G401 (cell line): ENCODE measurements around the gene CCNY. TPM values are rescaled to one million over a fixed set of nuclear protein-coding genes. Genes with fewer than 3 reads are reported as not detected.
A peak's percentile ranks its signal among the peaks of the same experiment; 100 is the strongest.
"Not testable (repeated sequence)": the region's sequence is repeated elsewhere in the genome, so short reads cannot be mapped to it uniquely, and the experiment has no call there.

Experiments
- DNase-seq: peaks from one replicate; pipeline ENCODE4 v3.0.0-alpha.2; 2015; ENCODE audit warnings: low spot score
- in situ Hi-C: cut with HindIII; loops from 2 replicates; pipeline ENCODE4 v1.10.0; 2016; ENCODE audit warnings: low sequenced_read_pairs, mixed read lengths
- total RNA-seq: library from RNA; depleted of rRNA; stranded (reverse); fragments of >200 nt; shearing (Covaris generic); gene quantifications from 2 replicates; pipeline ENCODE4 v1.2.3, GENCODE V29; 2014; rRNA removed

CCNY gene
- 62.9 and 77.4 TPM in 2 replicates for total RNA-seq

- in situ Hi-C loops: no loop called here
- peak; percentile 59 for DNase-seq
Measured at GRCh38 chr10:35336084-35336831, at the start of gene CCNY. TSS of gene CCNY (plus strand) at chr10:35336509. CDS start at chr10:35337054, 545 bp downstream.

DNA sequence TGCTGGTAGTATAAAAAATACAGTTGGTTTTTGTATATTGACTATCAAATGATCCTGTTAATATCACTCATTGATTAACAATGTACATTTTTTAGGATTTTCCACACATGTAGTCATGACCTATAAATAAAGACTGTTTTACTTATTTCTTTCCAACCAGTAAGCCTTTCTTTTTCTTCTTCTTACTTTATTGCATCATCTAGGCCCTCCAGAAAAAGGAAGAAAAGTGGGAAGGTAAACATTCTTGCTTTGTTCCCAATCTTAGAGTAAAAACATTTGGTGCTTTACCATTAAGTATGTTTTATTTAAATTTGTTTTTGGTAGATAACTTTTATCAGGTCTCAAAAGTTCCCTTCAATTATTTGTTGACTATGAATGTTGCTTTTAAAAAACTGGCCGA is 47.1 kb upstream of the CCNY start:
- in situ Hi-C loops: no loop called here
- DNase-seq: no peak

GRCh38 chr10:35294506-35294905 is 41.8 kb upstream of the CCNY start:
- in situ Hi-C loops: no loop called here
- DNase-seq: no peak

- in situ Hi-C loops: no loop called here
- DNase-seq: no peak
Measured at GRCh38 chr10:35299016-35299415, 37.3 kb upstream of the CCNY start.

- no peak for DNase-seq
- in situ Hi-C loops: no loop called here
Measured at GRCh38 chr10:35300063-35300699, 36.1 kb upstream of the CCNY start.

DNA sequence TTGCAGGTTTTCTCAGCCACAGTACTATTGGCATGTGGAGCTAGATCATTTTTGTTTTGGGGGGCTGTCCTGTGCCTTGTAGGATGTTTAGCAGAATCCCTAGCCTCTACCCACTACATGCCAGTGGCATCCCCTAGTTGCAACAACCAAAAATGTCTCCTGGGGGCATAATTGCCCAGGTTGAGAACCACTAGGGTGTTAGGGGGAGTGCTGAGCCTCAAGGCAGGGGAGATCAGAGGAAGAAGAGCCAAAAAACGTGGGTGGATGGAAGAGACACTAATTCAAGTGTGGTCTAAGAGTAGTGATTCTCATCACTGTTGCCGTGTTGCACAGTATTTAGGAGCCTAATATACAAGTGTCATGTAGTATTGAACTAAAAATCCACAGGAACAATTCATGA is 31.7 kb upstream of the CCNY start:
- no peak for DNase-seq
- in situ Hi-C loops: no loop called here

GRCh38 chr10:35306852-35307251 is 29.5 kb upstream of the CCNY start:
- in situ Hi-C loops: no loop called here

DNA sequence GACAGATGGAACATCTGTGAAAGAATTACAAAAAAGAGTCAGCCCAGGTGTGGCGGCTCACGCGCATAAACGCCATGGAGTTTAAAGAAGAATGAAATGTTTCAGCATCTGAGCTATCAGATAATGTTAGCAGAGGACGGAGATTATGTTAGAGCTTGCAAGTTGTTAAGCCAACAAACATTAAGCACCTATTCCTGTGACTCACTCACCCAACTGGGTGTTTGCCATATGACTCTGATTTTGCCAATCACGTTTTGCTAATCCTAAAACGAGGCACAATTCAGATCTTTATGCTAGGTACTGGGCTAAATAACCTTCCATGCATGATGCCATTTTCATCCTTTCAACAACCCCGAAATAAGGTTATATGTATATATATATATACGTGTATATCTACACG is 29.0 kb upstream of the CCNY start:
- in situ Hi-C loops: no loop called here
- DNase-seq: no peak

More at GRCh38 chr10:35306852-35307251, 29.5 kb upstream of the CCNY start:
- no peak for DNase-seq

DNA sequence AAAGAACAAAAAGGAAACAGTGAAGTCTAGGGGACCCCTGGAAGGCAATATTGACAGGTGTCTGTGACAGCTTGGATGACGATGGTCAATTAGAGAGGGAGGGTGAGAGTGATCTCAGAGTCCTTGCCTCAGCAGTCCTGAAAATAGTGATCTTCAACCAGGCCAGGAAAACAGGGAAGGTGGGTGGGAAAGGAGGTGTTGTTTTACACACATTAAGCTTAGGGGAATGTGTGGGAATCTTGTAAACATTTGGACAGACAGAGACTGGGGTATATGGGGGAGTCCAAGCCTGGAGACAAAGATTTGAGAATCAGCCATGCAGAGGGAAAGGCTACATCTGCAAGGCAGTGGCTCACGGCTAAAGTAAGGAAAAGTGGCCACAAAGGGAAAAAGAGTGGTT is 27.5 kb upstream of the CCNY start:
- in situ Hi-C loops: no loop called here
- DNase-seq: no peak

- DNase-seq, in situ Hi-C loops: not testable (repeated sequence)
Measured at GRCh38 chr10:35314142-35314541, 22.2 kb upstream of the CCNY start.

DNA sequence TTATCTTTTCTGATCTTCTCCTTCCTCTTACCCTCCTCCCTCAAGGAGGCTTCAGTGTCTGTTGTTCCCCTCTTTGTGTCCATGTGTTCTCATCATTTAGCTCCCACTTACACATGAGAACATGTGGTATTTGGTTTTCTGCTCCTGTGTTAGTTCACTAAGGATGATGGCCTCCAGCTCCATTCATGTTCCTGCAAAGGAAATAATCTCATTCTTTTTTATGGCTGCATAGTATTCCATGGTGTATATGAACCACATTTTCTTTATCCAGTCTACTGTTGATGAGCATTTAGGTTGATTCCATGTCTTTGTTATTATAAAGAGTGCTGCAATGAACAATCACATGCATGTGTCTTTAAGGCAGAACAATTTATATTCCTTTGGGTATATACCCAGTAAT is 21.1 kb upstream of the CCNY start:
- DNase-seq, in situ Hi-C loops: not testable (repeated sequence)

DNA sequence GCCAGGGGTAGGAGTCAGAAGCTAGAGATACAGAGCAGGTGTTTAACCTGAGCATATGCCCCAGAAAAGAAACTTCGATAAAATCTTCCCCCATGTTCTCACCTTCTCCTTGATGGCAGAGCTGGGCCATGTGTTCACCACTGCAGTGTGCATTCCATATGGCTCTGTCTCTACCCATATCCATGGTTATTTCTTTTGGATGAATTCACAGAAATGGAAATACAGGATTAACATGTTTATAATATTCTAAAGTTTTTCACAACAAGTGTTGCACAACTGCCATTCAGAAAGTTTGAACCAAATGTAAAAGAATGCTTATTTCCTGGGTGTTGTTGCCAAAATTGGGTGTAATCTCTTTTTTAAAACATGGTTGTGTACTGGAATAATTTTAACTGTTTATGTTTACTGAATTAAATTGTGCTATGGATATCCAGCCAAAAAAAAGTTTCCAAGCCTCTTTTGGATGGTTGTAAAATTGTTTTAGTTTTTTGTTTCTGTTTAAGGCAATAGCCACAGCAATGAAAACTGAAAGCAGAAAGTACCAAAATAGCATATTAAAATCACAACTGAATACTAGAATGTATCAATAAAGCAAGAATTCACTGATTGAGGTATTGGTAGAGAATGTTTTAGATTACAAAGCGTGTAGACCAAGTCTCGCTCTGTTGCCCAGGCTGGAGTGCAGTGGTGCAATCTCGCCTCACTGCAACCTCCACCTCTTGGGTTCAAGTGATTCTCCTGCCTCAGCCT is 19.9 kb upstream of the CCNY start:
- in situ Hi-C loops: no loop called here
- DNase-seq: no peak

DNA sequence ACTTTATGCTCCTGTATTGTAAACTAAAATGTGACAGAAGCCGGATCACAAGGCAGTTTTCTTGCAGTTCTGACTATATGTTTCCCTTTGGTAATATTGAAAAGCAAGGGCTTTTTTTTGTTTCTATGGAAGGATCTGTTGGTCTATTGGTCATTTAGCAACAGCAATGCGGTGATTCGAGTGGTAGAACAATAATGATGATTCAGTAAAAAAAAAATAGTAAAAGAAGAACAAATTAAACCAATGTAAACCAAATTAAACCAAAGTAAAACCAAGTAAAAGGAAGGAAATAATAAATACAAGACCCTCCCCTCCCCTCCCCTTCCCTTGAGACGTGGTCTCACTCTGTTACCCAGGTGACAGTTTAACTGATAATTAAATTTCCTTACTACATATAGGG is 17.8 kb upstream of the CCNY start:
- in situ Hi-C loops: no loop called here
- no peak for DNase-seq

DNA sequence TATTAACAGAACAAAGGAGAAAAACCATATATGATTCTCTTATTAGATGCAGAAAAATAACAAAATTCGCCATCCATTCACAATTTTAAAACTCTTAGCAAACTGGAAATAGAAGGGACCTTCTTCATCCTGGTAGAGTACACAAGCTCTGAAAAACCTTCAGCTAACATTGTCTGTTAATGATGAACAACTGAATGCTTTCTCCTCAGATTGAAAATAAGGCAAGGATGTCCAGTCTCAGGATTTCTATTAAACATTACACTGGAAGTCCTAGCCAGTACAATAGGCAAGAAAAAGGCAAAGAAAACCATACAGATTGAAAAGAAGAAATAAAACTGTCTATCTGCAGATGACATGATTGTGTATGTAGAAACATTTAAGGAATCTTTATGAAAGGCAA is 16.0 kb upstream of the CCNY start:
- DNase-seq: no peak
- in situ Hi-C loops: no loop called here

GRCh38 chr10:35322636-35323035 is 13.7 kb upstream of the CCNY start:
- no peak for DNase-seq
- in situ Hi-C loops: no loop called here

GRCh38 chr10:35324196-35324595 is 12.1 kb upstream of the CCNY start:
- DNase-seq: no peak
- in situ Hi-C loops: no loop called here

DNA sequence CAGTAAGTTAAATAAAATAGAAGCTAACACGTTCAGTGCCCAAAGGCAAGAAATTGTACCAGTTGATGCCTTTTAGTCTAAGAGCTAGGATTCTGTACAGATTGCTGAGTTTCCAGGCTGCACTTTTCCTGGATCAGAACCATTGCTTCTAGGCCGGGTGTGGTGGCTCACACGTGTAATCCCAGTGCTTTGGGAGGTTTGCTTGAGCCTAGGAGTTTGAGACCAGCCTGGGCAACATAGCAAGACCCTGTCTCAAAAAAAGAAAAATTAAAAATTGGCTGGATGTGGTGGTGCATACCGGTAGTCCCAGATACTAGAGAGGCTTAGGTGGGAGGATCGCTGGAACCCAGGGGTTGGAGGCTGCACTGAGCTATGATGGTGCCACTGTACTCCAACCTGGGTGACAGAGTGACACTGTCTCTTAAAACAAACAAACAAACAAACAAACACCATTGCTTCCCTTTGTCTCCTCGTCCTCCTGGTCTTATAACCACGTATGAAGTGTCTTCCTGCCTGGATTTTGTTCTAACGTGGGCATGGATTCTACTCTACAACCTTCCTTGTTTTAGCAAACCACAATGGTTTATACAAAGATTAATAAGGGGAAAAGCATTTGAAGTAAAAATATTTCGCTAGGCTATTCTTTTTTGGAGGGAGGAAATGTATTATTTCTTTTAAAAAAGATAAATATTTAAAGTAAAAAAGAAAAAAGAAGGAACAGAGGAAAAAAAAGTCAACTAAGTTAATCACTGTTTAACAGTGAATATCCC is 9.7 kb upstream of the CCNY start:
- in situ Hi-C loops: no loop called here
- DNase-seq: no peak

DNA sequence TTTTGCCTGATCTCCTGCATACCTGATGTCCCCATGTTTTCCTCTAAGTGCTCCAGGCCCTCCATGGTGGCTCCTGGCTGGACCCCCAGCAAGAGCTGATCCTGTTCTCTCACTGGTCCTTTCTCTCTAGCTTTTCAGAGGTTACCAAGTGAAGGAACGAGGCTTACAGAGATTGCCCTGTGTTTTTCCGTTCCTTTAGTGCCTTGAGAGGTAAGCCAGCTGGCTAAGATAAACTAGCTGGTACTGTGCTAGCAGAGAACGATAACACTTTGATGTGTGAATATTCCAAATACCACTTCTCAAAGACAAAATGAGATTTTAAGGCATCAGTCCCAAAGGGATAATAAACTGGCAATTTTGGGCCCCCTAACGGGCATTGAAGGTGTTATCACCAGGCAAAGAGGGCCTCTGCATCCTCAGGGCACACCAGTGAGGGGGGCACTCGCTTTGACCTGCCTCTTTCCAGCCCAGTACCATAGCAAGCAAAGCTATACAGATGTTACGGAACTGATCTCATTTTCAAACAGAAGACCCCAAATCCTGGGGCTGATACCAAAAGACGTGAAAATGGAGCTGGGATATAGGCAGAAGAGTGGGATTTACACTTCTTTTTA is 8.4 kb upstream of the CCNY start:
- no peak for DNase-seq
- in situ Hi-C loops: no loop called here

GRCh38 chr10:35328404-35329037 is 7.8 kb upstream of the CCNY start:
- DNase-seq: no peak
- in situ Hi-C loops: no loop called here
